Measurements from ENCODE around the gene ZNF700.
"Not testable (repeated sequence)": the region's sequence is repeated elsewhere in the genome, so short reads cannot be mapped to it uniquely, and the experiment has no call there.

The ZNF700 gene

DNA sequence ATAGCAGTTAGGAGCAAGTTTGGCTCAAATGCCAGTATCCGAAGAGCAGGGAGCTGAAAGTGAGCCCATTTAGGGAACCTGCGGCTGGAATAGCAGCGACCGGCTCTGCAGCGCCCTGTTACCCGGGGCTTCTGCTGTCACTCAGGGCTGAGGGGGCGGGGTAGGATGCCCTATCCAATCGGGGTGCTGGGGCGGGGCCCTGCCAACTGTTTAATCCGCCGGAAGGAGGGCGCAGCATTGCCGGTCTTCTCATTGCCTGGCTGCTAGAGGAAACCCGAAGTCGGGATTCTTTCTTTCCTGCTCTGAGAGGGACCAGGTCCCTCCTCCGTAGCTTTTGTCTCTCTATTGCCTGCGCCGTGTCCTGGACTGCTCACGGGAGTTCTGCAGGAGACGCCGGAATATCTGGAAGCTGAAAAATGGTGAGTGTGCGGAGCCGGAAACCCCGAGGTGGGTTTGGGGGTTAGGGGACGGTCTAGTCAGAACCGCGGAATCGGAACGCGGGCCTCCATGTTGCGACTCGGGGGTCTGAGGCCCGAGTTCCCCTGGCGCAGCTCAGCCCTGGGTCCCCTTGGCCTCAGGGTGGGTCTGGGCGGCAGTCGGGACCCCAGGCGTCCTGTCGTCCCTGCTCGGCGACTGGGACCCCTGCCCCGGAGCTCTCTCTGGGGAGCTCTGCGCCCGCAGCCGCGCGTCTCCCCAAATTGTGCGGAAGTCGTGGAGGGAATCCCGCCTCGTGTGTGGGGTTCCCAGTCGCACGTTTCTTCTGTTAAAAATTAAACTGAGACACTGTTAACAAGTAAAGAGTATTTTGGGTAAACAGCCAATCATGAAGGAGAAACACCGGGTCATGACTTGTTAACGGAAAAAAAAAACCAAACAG, 62.7 kb downstream of the ZNF700 start:
- H3K27ac ChIP-seq (replicated peaks): peak overlapping the region; percentile 94
- H3K4me3 ChIP-seq (replicated peaks; ENCODE audit: insufficient read depth, low read length): peak overlapping the region; percentile 91
- H3K27me3 ChIP-seq (ENCODE audit: insufficient read depth, poor library complexity, severe bottlenecking): no peaks in the 10 kb centered on the region
- TF ChIP-seq GABPA (IDR thresholded peaks at IDR 0.05; ENCODE audit: low read depth) (0 out of 2 replicates have a peak, but pooled peaks have one; percentile 61), REST (IDR thresholded peaks at IDR 0.05; ENCODE audit: insufficient replicate concordance, low read depth) (peak; percentile 74), SPI1 (IDR thresholded peaks at IDR 0.05; ENCODE audit: borderline replicate concordance, low read depth) (peak; percentile 19; the same call in 1 of the 2 replicates), CTCF (IDR thresholded peaks at IDR 0.05; ENCODE audit: insufficient read depth, low read length) (no peak), POLR2AphosphoS5 (IDR thresholded peaks at IDR 0.05; ENCODE audit: low read depth) (peak; percentile 90)
- DNase-seq (ENCODE audit: low read depth in 1 of 2, low spot score in 1 of 2): peak; percentile 93 to 98

DNA sequence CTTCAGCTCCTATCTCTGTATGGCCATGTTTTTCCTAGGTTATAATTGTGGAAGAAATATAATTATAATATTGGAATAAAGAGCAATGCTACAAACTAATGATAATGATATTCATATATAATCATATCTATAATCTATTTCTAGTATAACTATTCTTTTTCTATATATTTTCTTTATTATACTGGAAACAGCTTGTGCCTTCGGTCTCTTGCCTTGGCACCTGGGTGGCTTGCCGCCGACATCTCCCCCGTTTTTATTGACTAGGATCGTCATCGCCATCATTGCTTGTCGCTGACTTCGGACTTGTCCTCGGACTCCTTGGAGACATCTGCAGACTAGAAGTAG, 64.2 kb downstream of the ZNF700 start:
- no peak for DNase-seq (ENCODE audit: low read depth in 1 of 2, low spot score in 1 of 2)
- no peak overlapping the region for H3K27ac ChIP-seq (replicated peaks)
- no peak overlapping the region for H3K4me3 ChIP-seq (replicated peaks; ENCODE audit: insufficient read depth, low read length)
- H3K27me3 ChIP-seq (ENCODE audit: insufficient read depth, poor library complexity, severe bottlenecking): no peaks in the 10 kb centered on the region
- TF ChIP-seq GABPA (IDR thresholded peaks at IDR 0.05; ENCODE audit: low read depth) (no peak), CTCF (IDR thresholded peaks at IDR 0.05; ENCODE audit: insufficient read depth, low read length) (no peak), POLR2AphosphoS5 (IDR thresholded peaks at IDR 0.05; ENCODE audit: low read depth) (no peak), REST (IDR thresholded peaks at IDR 0.05; ENCODE audit: insufficient replicate concordance, low read depth) (no peak), SPI1 (IDR thresholded peaks at IDR 0.05; ENCODE audit: borderline replicate concordance, low read depth) (no peak)

- H3K27me3 ChIP-seq (ENCODE audit: insufficient read depth, poor library complexity, severe bottlenecking); H3K27ac ChIP-seq (replicated peaks); H3K4me3 ChIP-seq (replicated peaks; ENCODE audit: insufficient read depth, low read length); DNase-seq (ENCODE audit: low read depth in 1 of 2, low spot score in 1 of 2): not testable (repeated sequence)
These were observed 67.0 kb downstream of the ZNF700 start for GRCh38 chr19:11991921-11992320.

GRCh38 chr19:11995174-11995573, 70.3 kb downstream of the ZNF700 start:
- no peak for TF ChIP-seq POLR2AphosphoS5 (IDR thresholded peaks at IDR 0.05; ENCODE audit: low read depth)
- no peak for TF ChIP-seq REST (IDR thresholded peaks at IDR 0.05; ENCODE audit: insufficient replicate concordance, low read depth)
- TF ChIP-seq CTCF (IDR thresholded peaks at IDR 0.05; ENCODE audit: insufficient read depth, low read length): no peak
- no peak for TF ChIP-seq GABPA (IDR thresholded peaks at IDR 0.05; ENCODE audit: low read depth)
- no peak for TF ChIP-seq SPI1 (IDR thresholded peaks at IDR 0.05; ENCODE audit: borderline replicate concordance, low read depth)
- H3K27ac ChIP-seq (replicated peaks): no peak overlapping the region
- DNase-seq (ENCODE audit: low read depth in 1 of 2, low spot score in 1 of 2): no peak

More at GRCh38 chr19:11995174-11995573, 70.3 kb downstream of the ZNF700 start:
- H3K4me3 ChIP-seq (replicated peaks; ENCODE audit: insufficient read depth, low read length): no peak overlapping the region
- no peaks in the 10 kb centered on the region for H3K27me3 ChIP-seq (ENCODE audit: insufficient read depth, poor library complexity, severe bottlenecking)
